GM18499 (cell line): ENCODE measurements around the gene KCNH6.

Experiments used
- ATAC-seq: cut with Tn5 transposase; IDR thresholded peaks from one replicate; pipeline ENCODE4 v1.9.1; 2021; ENCODE audit warnings: moderate number of reproducible peaks; ENCODE audit not compliant: insufficient read depth, unreplicated experiment

KCNH6 gene

DNA sequence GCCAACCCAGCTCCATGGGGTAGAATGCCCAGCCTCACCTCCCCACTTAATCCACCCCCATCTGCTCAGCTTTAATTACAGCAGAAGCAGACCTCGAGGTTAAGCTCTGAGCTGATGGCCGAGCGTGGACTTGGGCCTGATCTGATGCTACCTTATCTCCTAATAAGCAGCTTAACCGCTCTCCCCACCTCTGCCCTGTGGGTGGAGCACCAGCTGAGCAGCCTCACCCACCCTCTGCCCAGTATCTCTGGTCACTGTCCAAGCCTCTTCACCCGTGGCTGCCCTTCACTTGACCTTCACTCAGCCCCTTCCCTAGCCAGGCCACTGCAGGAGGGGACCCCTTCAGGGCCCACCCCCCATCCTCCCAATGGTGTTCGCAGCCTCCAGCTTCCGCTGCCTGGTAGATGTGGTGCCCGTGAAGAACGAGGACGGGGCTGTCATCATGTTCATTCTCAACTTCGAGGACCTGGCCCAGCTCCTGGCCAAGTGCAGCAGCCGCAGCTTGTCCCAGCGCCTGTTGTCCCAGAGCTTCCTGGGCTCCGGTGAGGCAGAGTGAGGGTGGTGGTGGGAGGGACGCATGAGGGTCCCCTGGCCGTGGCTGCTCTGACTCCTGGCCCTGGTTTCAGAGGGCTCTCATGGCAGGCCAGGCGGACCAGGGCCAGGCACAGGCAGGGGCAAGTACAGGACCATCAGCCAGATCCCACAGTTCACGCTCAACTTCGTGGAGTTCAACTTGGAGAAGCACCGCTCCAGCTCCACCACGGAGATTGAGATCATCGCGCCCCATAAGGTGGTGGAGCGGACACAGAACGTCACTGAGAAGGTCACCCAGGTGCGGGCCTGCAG is 6.8 kb downstream of the KCNH6 start:
- no peak for ATAC-seq

GRCh38 chr17:63530557-63531021 is 7.4 kb downstream of the KCNH6 start:
- ATAC-seq: no peak

DNA sequence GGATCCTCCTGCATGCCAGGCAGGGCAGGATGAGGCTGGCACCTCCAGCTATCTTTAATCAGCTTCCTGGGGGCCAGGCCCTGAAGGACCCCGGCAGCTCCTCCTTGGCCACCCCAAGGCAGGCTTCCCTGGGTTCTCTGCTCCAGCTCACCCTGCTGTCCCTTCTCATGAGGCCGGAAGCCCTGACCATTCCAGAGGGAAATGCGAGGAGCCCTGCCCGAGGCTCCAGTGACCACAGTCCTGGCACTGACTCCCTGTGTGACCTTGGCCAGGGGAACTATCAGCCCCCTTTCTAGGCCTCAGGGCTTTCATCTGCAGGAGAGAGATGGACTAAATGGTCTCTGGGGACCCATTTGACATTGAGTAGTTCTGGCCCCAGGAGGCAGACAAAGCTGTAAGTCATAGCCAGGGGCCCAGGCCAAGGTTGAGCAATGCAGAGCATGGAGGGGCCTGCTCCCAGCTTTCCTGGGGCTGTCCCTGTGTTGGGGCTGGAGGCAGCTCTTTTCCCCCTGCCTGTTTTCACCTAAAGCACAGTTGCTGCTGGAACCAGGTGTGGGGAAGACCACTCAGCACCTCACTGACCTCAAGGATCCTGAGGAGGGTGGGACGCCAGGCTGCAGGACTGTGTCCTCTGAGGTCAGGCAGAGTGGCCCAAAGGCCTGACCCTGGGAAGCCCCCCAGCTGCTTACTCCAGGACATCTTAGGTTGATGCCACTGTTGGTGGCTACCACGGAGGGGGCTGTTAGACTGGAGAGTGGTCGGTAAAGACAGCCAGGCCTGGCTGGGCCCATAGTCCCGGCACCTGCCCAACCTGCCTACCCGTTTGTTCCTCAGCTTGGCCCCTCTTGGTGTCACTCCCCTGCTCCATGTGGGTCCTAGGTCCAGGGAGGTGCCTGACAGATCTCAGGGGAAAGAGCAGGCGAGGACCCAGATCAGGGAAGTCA is 8.1 kb downstream of the KCNH6 start:
- no peak for ATAC-seq

DNA sequence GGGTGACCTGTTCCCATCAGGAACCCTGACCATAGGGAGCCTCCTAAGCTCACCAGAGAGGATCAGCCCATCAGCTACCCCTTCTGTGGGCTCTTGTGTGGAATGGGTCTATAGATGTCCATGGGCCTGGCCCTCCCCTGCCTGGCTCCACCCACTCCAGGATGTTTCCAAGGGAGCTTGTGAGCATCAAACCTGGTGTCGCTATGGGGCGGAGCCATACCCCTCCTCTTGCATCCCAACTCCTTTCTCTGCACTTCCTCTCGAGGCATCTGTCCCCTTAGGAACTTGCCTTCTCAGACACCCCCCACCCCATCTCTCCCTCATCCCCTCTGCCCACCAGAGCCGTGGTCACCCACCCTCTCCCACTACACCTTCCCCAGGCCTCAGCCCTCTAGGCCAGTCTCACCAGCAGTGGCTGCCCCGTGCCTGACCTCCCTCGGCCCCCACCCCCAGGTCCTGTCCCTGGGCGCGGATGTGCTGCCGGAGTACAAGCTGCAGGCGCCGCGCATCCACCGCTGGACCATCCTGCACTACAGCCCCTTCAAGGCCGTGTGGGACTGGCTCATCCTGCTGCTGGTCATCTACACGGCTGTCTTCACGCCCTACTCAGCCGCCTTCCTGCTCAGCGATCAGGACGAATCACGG is 10.4 kb downstream of the KCNH6 start:
- no peak for ATAC-seq

DNA sequence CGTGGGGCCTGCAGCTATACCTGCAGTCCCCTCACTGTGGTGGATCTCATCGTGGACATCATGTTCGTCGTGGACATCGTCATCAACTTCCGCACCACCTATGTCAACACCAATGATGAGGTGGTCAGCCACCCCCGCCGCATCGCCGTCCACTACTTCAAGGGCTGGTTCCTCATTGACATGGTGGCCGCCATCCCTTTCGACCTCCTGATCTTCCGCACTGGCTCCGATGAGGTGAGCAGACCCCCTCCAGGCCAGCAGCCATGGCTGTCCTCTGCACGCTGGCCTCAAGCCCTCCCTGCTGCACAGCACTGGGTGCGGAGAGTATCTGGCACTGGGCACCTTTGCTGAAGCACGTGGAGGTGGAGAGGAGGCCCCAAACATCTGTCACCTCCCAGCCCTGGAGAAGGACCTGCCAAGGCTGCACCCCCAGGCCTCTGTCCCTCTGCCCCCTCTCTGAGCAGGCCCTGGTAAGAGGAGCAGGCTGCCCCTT is 11.0 kb downstream of the KCNH6 start:
- ATAC-seq: no peak

DNA sequence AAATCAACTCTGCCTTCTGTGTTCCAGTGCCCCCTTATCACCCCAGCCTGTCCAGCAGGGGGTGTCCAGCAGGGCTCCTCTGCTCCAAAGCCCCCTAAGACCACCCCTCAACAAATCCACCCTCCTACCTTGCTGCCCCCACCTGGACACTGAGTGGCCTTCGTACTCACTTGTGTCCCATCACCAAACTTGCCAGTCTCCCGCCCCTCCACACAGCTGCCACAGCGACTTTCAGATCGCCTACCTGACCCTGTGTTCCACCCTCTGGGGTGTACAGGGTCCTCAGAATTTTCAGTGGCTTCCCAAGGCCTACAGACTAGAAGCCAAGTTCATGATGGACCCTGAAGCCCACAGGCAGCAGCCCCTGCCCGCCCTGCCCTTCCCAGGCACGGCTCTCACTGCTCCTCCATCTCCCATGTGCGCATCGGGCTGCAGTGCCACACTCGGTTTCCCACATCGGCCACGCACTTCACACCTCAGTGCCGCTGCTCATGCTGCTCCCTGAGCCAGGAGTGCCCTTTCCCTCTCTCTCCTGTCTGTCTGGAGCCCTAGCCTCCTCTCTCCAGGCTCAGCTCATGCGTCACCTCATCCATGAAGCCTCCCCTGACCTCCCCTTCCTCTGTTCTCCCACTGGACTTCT is 11.8 kb downstream of the KCNH6 start:
- ATAC-seq: no peak

DNA sequence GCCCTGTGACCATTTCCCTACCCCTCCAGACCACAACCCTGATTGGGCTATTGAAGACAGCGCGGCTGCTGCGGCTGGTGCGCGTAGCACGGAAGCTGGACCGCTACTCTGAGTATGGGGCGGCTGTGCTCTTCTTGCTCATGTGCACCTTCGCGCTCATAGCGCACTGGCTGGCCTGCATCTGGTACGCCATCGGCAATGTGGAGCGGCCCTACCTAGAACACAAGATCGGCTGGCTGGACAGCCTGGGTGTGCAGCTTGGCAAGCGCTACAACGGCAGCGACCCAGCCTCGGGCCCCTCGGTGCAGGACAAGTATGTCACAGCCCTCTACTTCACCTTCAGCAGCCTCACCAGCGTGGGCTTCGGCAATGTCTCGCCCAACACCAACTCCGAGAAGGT is 12.5 kb downstream of the KCNH6 start:
- no peak for ATAC-seq

GRCh38 chr17:63537001-63537400 is 13.8 kb downstream of the KCNH6 start:
- ATAC-seq: no peak

- no peak for ATAC-seq
Observed at GRCh38 chr17:63537991-63538692, 15.0 kb downstream of the KCNH6 start.

- ATAC-seq: no peak
Observed at GRCh38 chr17:63538693-63539595, 15.8 kb downstream of the KCNH6 start.

GRCh38 chr17:63540590-63540989 is 17.4 kb downstream of the KCNH6 start:
- no peak for ATAC-seq

DNA sequence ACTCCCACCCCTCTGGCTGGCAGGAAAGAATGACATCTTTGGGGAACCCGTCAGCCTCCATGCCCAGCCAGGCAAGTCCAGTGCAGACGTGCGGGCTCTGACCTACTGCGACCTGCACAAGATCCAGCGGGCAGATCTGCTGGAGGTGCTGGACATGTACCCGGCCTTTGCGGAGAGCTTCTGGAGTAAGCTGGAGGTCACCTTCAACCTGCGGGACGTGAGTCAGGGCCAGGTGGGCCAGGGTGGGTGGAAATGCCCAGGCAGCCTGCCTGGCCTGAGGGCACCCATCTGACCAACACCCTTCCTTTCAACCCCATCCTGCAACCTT is 19.0 kb downstream of the KCNH6 start:
- no peak for ATAC-seq

GRCh38 chr17:63542942-63543821 is 20.0 kb downstream of the KCNH6 start:
- ATAC-seq: no peak

DNA sequence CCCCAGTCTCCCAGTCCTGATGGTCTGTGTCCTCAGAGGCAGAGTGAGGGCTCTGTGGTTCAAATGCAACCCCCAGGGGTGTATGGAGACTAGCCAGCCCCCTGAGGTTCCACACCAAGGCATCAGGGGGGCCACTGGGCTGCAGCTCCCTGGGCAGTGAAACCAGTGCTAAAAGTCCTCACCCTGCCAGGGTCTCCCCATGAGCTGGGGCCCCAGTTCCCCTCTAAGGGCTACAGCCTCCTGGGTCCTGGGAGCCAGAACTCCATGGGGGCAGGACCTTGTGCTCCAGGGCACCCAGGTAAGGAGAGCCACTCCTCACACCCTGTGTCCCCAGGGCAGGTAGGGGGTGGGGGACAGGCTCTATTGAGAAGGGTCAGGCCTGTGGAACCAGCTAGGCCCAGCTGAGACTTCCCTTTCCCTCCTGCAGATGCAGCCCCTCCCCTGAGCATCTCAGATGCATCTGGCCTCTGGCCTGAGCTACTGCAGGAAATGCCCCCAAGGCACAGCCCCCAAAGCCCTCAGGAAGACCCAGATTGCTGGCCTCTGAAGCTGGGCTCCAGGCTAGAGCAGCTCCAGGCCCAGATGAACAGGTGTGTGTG is 20.8 kb downstream of the KCNH6 start:
- ATAC-seq: no peak

DNA sequence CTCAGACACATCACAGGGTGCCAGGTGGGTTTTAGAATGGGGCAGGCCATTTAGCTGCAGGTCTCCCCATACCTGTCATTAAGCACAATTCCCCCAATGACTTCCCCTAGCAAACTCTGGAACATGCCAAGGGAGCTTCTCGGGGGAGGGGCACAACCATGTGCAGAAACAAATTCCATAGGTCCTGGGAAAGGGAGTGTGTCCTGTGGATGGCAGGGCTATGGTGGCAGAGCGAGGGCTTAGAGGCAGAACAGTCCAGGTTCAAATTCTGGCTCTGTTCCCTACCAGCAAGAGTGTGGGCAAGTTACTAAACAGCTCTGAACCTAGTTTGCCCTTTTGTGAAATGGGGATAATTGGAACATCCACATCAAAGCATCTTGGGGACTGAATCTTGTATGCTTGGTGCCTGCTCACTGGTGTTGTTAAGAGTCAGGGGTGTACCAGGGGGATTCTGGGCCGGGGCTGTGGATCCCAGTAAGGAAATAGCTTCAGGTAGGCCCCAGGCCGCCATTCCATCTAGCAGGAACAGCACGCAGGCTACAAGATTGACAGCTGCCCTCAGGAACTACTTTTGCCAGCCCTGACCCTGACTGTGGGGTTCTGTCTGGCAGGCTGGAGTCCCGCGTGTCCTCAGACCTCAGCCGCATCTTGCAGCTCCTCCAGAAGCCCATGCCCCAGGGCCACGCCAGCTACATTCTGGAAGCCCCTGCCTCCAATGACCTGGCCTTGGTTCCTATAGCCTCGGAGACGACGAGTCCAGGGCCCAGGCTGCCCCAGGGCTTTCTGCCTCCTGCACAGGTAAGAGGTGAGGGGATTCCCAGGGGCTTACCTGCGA is 21.5 kb downstream of the KCNH6 start:
- no peak for ATAC-seq

DNA sequence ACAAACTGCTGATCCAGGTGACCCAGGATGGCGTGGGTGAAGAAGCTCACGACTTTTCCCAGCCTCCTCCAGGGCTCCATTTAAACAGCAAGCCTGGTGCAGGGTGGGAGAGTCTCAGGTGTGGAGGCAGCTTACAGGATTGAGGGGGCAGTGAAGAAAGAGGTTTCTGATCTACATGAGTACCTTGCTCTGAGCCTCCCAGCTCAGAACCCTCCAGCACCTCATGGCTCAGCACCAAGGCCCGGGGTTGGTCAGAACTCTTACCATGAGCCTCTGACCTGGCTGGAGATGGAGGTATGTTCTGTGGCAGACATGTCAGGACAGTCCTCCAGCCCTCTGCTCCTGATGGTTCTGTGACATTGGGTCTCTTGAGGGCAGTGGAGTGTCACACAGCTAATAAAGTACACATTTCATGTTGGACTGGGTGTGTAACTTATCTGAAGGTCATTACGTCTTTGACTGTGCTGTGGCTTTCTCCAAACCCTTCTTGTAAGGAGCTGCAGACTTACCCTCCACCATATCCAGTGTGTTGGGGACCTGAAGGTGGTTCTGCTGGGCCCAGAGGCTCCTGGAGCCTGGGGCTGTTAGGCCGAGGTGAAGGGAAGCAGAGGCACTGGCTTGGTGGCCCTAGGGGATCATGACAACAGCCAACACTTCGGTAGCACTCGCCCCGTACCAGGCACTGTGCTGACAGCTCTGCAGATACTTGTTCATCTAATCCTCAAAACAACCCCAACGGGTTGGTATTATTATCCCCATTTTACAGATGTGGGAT is 23.3 kb downstream of the KCNH6 start:
- ATAC-seq: no peak
